ENCODE measurements around the gene CHMP2A. TPM values are rescaled to one million over a fixed set of nuclear protein-coding genes. Genes with fewer than 3 reads are reported as not detected.

CHMP2A gene
- polyA plus RNA-seq, 2 of the 4 experiments (the other 2 are of a cell fraction) = 198 to 280 TPM

GRCh38 chr19:58575183-58576041 lies 20.5 kb upstream of the CHMP2A start:
- ChIA-PET CTCF (interaction anchor here (0.6 to 5.8 kb wide), 4 partner anchors 9 to 168 kb away, joined by 3 to 39 read pairs (median 4); partner anchors contain the start of gene ZBTB45), POLR2A (interaction anchor here (0.7 to 2.6 kb wide), 11 partner anchors 8 to 213 kb away, joined by 3 to 34 read pairs (median 4); partner anchors contain the start of genes CHMP2A, TRIM28, UBE2M and ZBTB45)
- Histone ChIP-seq H3K4me3 (peak overlapping the region; percentile 67), H3K9me3 (no peaks in the 10 kb centered on the region), H3K27ac (peak overlapping the region; percentile 91), H3K4me1 (peaks cover 15% of the 10 kb centered on the region), H3K4me2 (peak overlapping the region; percentile 92)
- FAIRE-seq = peak; percentile 18
- peak; percentile 93 to 95 for DNase-seq (ENCODE audit: low read depth in 1 of 2, low spot score in 1 of 2)
- peak; percentile 70 to 77 for ATAC-seq
- WGBS (ENCODE audit: missing lambda C conversion rate) = under 1% methylated on average over 49 of the region's 66 CpGs
- TF ChIP-seq POLR2A (IDR thresholded peaks at IDR 0.05; ENCODE audit: low read length) = peak; percentile 82
- no peak for TF ChIP-seq ZSCAN20 (CRISPR knock-in tag; IDR thresholded peaks at IDR 0.05)
- TF ChIP-seq E2F6 (IDR thresholded peaks at IDR 0.05; ENCODE audit: borderline replicate concordance, low read depth) = peak; percentile 88; the same call in 1 of the 2 replicates
- peak; percentile 84 for TF ChIP-seq HOXA7 (CRISPR knock-in tag; IDR thresholded peaks at IDR 0.05)
- TF ChIP-seq, protein P1, sequence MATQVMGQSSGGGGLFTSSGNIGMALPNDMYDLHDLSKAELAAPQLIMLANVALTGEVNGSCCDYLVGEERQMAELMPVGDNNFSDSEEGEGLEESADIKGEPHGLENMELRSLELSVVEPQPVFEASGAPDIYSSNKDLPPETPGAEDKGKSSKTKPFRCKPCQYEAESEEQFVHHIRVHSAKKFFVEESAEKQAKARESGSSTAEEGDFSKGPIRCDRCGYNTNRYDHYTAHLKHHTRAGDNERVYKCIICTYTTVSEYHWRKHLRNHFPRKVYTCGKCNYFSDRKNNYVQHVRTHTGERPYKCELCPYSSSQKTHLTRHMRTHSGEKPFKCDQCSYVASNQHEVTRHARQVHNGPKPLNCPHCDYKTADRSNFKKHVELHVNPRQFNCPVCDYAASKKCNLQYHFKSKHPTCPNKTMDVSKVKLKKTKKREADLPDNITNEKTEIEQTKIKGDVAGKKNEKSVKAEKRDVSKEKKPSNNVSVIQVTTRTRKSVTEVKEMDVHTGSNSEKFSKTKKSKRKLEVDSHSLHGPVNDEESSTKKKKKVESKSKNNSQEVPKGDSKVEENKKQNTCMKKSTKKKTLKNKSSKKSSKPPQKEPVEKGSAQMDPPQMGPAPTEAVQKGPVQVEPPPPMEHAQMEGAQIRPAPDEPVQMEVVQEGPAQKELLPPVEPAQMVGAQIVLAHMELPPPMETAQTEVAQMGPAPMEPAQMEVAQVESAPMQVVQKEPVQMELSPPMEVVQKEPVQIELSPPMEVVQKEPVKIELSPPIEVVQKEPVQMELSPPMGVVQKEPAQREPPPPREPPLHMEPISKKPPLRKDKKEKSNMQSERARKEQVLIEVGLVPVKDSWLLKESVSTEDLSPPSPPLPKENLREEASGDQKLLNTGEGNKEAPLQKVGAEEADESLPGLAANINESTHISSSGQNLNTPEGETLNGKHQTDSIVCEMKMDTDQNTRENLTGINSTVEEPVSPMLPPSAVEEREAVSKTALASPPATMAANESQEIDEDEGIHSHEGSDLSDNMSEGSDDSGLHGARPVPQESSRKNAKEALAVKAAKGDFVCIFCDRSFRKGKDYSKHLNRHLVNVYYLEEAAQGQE (IDR thresholded peaks at IDR 0.05) = peak; percentile 13; the same call in 1 of the 2 replicates
- peak; percentile 28; the same call in 1 of the 2 replicates for TF ChIP-seq GATA3 (IDR thresholded peaks at IDR 0.05; ENCODE audit: borderline replicate concordance)
- TF ChIP-seq BCL3 (IDR thresholded peaks at IDR 0.05) = peak; percentile 86
- TF ChIP-seq USF2 (IDR thresholded peaks at IDR 0.05) = peak; percentile 59
- peak; percentile 28; the same call in 1 of the 2 replicates for TF ChIP-seq RARB (CRISPR knock-in tag; IDR thresholded peaks at IDR 0.05)
- TF ChIP-seq CBX2 (IDR thresholded peaks at IDR 0.05; ENCODE audit: borderline replicate concordance, low read depth) = no peak
- TF ChIP-seq MYC (IDR thresholded peaks at IDR 0.05; ENCODE audit: borderline replicate concordance, low read length) = peak; percentile 63
- no peak for TF ChIP-seq FOSL2 (IDR thresholded peaks at IDR 0.05)
- TF ChIP-seq FOSL2 (CRISPR knock-in tag; IDR thresholded peaks at IDR 0.05) = 0 out of 2 replicates have a peak, but pooled peaks have one; percentile 1
- no peak for TF ChIP-seq CBX8 (IDR thresholded peaks at IDR 0.05)
- TF ChIP-seq, protein P2, sequence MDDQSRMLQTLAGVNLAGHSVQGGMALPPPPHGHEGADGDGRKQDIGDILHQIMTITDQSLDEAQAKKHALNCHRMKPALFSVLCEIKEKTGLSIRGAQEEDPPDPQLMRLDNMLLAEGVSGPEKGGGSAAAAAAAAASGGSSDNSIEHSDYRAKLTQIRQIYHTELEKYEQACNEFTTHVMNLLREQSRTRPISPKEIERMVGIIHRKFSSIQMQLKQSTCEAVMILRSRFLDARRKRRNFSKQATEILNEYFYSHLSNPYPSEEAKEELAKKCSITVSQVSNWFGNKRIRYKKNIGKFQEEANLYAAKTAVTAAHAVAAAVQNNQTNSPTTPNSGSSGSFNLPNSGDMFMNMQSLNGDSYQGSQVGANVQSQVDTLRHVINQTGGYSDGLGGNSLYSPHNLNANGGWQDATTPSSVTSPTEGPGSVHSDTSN (IDR thresholded peaks at IDR 0.05) = 0 out of 2 replicates have a peak, but pooled peaks have one; percentile 21
- TF ChIP-seq, protein P3, sequence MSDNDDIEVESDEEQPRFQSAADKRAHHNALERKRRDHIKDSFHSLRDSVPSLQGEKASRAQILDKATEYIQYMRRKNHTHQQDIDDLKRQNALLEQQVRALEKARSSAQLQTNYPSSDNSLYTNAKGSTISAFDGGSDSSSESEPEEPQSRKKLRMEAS (IDR thresholded peaks at IDR 0.05) = peak; percentile 85
- peak; percentile 77; the same call in 1 of the 2 replicates for TF ChIP-seq TP53 (CRISPR knock-in tag; IDR thresholded peaks at IDR 0.05)
- TF ChIP-seq HDAC2 (IDR thresholded peaks at IDR 0.05) = no peak
- peak; percentile 47; the same call in 1 of the 2 replicates for TF ChIP-seq HOXB13 (CRISPR knock-in tag; IDR thresholded peaks at IDR 0.05; ENCODE audit: low read depth)
- no peak for TF ChIP-seq ELK1 (IDR thresholded peaks at IDR 0.05; ENCODE audit: low read depth, low read length)
- TF ChIP-seq, protein P4, sequence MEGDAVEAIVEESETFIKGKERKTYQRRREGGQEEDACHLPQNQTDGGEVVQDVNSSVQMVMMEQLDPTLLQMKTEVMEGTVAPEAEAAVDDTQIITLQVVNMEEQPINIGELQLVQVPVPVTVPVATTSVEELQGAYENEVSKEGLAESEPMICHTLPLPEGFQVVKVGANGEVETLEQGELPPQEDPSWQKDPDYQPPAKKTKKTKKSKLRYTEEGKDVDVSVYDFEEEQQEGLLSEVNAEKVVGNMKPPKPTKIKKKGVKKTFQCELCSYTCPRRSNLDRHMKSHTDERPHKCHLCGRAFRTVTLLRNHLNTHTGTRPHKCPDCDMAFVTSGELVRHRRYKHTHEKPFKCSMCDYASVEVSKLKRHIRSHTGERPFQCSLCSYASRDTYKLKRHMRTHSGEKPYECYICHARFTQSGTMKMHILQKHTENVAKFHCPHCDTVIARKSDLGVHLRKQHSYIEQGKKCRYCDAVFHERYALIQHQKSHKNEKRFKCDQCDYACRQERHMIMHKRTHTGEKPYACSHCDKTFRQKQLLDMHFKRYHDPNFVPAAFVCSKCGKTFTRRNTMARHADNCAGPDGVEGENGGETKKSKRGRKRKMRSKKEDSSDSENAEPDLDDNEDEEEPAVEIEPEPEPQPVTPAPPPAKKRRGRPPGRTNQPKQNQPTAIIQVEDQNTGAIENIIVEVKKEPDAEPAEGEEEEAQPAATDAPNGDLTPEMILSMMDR (IDR thresholded peaks at IDR 0.05) = no peak
- 0 out of 2 replicates have a peak, but pooled peaks have one; percentile 11 for TF ChIP-seq RFX5 (IDR thresholded peaks at IDR 0.05)
- peak; percentile 58; the same call in 1 of the 2 replicates for TF ChIP-seq PHF8 (IDR thresholded peaks at IDR 0.05; ENCODE audit: borderline replicate concordance, low read depth)
- TF ChIP-seq HOXB5 (CRISPR knock-in tag; IDR thresholded peaks at IDR 0.05) = no peak
- peak; percentile 50; the same call in 1 of the 2 replicates for TF ChIP-seq ATOH8 (CRISPR knock-in tag; IDR thresholded peaks at IDR 0.05; ENCODE audit: low read depth)

All from A549 (cell line).